Smooth muscle cell (in vitro differentiated cells): ENCODE measurements around the gene ADO. TPM values are rescaled to one million over a fixed set of nuclear protein-coding genes. Genes with fewer than 3 reads are reported as not detected.

Experiments used
- DNase-seq: peaks from one replicate; lab custom pipeline; 2025; ENCODE audit not compliant: unreplicated experiment; lab: John Stamatoyannopoulos, UW
- H2AFZ ChIP-seq: fragments of 200-600 bp; sonication (generic); 2 replicates; pipeline ENCODE4 v1.6.0; 2016; ENCODE audit warnings: antibody characterized with exemption, low read depth, mild to moderate bottlenecking
- H3F3A ChIP-seq: fragments of 200-600 bp; sonication (generic); 2 replicates; pipeline ENCODE4 v1.6.0; 2017; ENCODE audit warnings: antibody characterized with exemption, low read depth
- H3K27ac ChIP-seq: fragments of 200-600 bp; sonication (generic); 2 replicates; pipeline ENCODE4 v1.5.1; 2016; ENCODE audit warnings: low read depth, mild to moderate bottlenecking
- H3K27me3 ChIP-seq: fragments of 200-600 bp; sonication (generic); 2 replicates; pipeline ENCODE4 v1.6.1; 2016; ENCODE audit warnings: low read depth, mild to moderate bottlenecking
- H3K36me3 ChIP-seq: fragments of 200-600 bp; sonication (generic); 2 replicates; pipeline ENCODE4 v1.5.1; 2016; ENCODE audit warnings: low read depth
- H3K4me1 ChIP-seq: fragments of 200-600 bp; sonication (generic); 2 replicates; pipeline ENCODE4 v1.5.1; 2016; ENCODE audit warnings: low read depth
- H3K4me2 ChIP-seq: fragments of 200-600 bp; sonication (generic); 2 replicates; pipeline ENCODE4 v1.6.0; 2016; ENCODE audit warnings: mild to moderate bottlenecking
- H3K4me3 ChIP-seq: fragments of 200-600 bp; sonication (generic); 2 replicates; pipeline ENCODE4 v1.5.1; 2016; ENCODE audit warnings: mild to moderate bottlenecking
- H3K79me2 ChIP-seq: fragments of 200-600 bp; sonication (generic); 2 replicates; pipeline ENCODE4 v1.6.0; 2016; ENCODE audit warnings: low read depth, mild to moderate bottlenecking
- H3K9ac ChIP-seq: fragments of 200-600 bp; sonication (generic); 2 replicates; pipeline ENCODE4 v1.6.0; 2016; ENCODE audit warnings: low read depth
- H3K9me3 ChIP-seq: fragments of 200-600 bp; sonication (generic); replicated peaks from 2 replicates; pipeline ENCODE4 v1.5.1; 2016; ENCODE audit warnings: low read depth
- H4K20me1 ChIP-seq: fragments of 200-600 bp; sonication (generic); 2 replicates; pipeline ENCODE4 v1.6.0; 2016; ENCODE audit warnings: low read depth
- WGBS: methylation state at CpG from one replicate; pipeline ENCODE4 v1.1.7; 2016; ENCODE audit warnings: low lambda C conversion rate; 5-methylcytosine and 5-hydroxymethylcytosine counted together
- polyA plus RNA-seq: library from polyadenylated mRNA; unstranded; fragments of >200 nt; fragmentation: Nextera tagmentation; extraction: Ambion mirVana; gene quantifications from 2 replicates; pipeline ENCODE4 v1.2.1, GENCODE V29; 2016
- total RNA-seq: library from RNA; depleted of rRNA; stranded (reverse); fragments of >200 nt; gene quantifications from 2 replicates; pipeline ENCODE4 v1.2.3, GENCODE V29; 2014
- TF ChIP-seq, protein P1 (sequence below): fragments of 200-600 bp; sonication (generic); IDR thresholded peaks from 2 replicates; pipeline ENCODE4 v1.5.1; 2017; ENCODE audit warnings: borderline replicate concordance, mild to moderate bottlenecking, antibody characterized with exemption; ENCODE audit not compliant: insufficient read depth, poor library complexity, severe bottlenecking

Gene ADO
- total and polyA plus RNA-seq, 2 experiments from 2014 or later = 11.9 to 32.4 TPM

DNA sequence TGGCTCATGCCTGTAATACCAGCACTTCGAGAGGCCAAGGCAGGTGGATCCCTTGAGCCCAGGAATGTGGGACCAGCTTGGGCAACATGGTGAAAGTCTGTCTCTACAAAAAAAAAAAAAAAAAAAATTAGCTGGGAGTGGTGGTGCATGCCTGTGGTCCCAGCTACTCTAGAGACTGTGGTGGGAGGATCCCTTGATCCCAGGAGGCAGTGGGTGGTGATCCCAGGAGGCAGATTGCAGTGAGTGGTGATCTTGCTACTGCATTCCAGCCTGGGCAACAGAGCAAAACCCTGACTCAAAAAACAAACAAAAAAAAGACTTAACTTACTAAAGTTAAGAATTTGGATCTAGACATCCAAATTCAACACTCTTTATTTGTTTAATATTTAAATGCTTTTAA lies 10.2 kb upstream of the ADO start:
- Histone ChIP-seq H3K4me3 (no peak overlapping the region), H4K20me1 (no peaks in the 10 kb centered on the region), H3K4me2 (no peak overlapping the region), H3K27me3 (no peaks in the 10 kb centered on the region), H3K27ac (no peak overlapping the region), H3K9me3 (no peaks in the 10 kb centered on the region), H3K9ac (no peak overlapping the region), H2AFZ (no peak overlapping the region), H3K4me1 (no peaks in the 10 kb centered on the region), H3F3A (no peaks in the 10 kb centered on the region), H3K36me3 (no peaks in the 10 kb centered on the region), H3K79me2 (no peaks in the 10 kb centered on the region)
- no peak for DNase-seq
- WGBS = 73% methylated on average over 1 of the region's 1 CpG
- TF ChIP-seq, protein P1, sequence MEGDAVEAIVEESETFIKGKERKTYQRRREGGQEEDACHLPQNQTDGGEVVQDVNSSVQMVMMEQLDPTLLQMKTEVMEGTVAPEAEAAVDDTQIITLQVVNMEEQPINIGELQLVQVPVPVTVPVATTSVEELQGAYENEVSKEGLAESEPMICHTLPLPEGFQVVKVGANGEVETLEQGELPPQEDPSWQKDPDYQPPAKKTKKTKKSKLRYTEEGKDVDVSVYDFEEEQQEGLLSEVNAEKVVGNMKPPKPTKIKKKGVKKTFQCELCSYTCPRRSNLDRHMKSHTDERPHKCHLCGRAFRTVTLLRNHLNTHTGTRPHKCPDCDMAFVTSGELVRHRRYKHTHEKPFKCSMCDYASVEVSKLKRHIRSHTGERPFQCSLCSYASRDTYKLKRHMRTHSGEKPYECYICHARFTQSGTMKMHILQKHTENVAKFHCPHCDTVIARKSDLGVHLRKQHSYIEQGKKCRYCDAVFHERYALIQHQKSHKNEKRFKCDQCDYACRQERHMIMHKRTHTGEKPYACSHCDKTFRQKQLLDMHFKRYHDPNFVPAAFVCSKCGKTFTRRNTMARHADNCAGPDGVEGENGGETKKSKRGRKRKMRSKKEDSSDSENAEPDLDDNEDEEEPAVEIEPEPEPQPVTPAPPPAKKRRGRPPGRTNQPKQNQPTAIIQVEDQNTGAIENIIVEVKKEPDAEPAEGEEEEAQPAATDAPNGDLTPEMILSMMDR = no peak

DNA sequence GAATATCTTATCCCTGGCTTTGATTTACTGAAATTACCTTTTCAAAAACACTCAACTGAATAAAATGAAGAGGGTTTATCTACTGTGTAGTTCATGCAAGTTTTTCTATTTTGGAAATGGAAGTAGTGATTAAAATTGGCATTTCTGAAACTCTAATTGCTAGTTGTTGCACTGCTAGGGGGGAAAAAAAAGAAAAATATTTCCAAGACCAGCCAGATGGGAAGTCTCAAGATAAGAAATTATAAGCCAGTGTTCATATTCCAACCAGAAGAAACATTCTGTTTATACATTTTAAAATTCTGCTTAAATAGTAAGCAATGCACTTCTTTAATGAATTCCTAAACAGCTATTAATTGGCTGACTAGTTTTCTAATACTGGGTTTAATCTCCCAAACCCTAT lies 9.4 kb upstream of the ADO start:
- no peak for DNase-seq
- no peak overlapping the region for H3K4me2 ChIP-seq
- no peaks in the 10 kb centered on the region for H3K9me3 ChIP-seq
- no peak overlapping the region for H2AFZ ChIP-seq
- H3K27ac ChIP-seq = no peak overlapping the region
- H3K4me3 ChIP-seq = no peak overlapping the region
- H3K27me3 ChIP-seq = no peaks in the 10 kb centered on the region
- H3K36me3 ChIP-seq = no peaks in the 10 kb centered on the region
- no peaks in the 10 kb centered on the region for H3K4me1 ChIP-seq
- TF ChIP-seq, protein P1 = no peak
- H3K9ac ChIP-seq = no peak overlapping the region
- no peaks in the 10 kb centered on the region for H3F3A ChIP-seq
- no peaks in the 10 kb centered on the region for H3K79me2 ChIP-seq
- no peaks in the 10 kb centered on the region for H4K20me1 ChIP-seq

DNA sequence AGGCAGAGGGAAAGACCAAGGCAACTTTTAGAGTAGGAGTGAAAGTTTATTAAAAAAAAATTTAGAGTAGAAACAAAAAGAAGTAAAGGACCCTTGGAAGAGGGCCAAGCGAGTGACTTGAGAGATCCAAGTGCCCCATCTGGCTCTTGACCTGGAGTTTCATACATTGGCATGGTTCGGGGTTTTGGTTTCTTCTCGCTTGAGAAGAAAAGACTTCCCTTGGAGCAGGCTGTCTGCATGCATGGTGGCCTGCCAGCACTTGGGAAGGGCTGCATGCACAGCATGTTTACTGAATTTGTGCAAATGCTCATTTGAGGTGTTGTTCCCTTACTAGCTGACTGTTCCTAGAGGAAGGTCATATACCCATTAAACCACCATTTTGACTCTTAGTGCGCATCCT lies 8.8 kb upstream of the ADO start:
- no peaks in the 10 kb centered on the region for H3K27me3 ChIP-seq
- no peak for DNase-seq
- H3F3A ChIP-seq = no peaks in the 10 kb centered on the region
- WGBS = 98% methylated on average over 4 of the region's 4 CpGs
- no peak overlapping the region for H3K9ac ChIP-seq
- H3K79me2 ChIP-seq = no peaks in the 10 kb centered on the region
- no peak overlapping the region for H3K4me3 ChIP-seq
- H3K36me3 ChIP-seq = no peaks in the 10 kb centered on the region
- H3K4me2 ChIP-seq = no peak overlapping the region
- no peaks in the 10 kb centered on the region for H3K9me3 ChIP-seq
- H3K4me1 ChIP-seq = no peaks in the 10 kb centered on the region
- no peaks in the 10 kb centered on the region for H4K20me1 ChIP-seq
- TF ChIP-seq, protein P1 = no peak
- no peak overlapping the region for H2AFZ ChIP-seq
- H3K27ac ChIP-seq = no peak overlapping the region

DNA sequence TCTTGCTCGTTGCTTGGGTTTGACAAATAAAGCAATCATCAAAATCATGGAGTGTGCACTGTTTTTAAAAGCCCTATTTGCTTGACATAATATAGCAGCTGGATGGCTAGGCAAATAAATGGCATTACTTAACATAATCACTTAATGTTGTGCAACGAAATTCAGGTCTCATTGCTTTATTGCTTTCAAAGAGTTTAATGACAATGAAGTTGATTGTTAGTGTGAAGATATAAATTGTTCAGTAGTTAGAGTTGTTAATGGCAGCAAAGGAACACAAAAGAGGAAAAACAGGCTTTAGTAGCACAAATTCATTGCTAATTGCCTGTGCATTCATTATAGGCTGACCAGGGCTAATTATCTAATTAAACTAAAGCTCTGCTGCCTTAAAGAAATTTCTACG lies 7.6 kb upstream of the ADO start:
- H3K9me3 ChIP-seq = no peaks in the 10 kb centered on the region
- H4K20me1 ChIP-seq = no peaks in the 10 kb centered on the region
- DNase-seq = no peak
- no peaks in the 10 kb centered on the region for H3F3A ChIP-seq
- H3K27ac ChIP-seq = no peak overlapping the region
- H3K9ac ChIP-seq = no peak overlapping the region
- TF ChIP-seq, protein P1 = no peak
- H3K27me3 ChIP-seq = no peaks in the 10 kb centered on the region
- no peaks in the 10 kb centered on the region for H3K36me3 ChIP-seq
- no peaks in the 10 kb centered on the region for H3K79me2 ChIP-seq
- H2AFZ ChIP-seq = no peak overlapping the region
- no peak overlapping the region for H3K4me2 ChIP-seq
- H3K4me3 ChIP-seq = no peak overlapping the region
- 86% methylated on average over 3 of the region's 3 CpGs for WGBS
- no peaks in the 10 kb centered on the region for H3K4me1 ChIP-seq
